Measurements from ENCODE around the gene ADI1. TPM values are rescaled to one million over a fixed set of nuclear protein-coding genes. Genes with fewer than 3 reads are reported as not detected.

ADI1 gene
- 40.9 TPM for total RNA-seq

DNA sequence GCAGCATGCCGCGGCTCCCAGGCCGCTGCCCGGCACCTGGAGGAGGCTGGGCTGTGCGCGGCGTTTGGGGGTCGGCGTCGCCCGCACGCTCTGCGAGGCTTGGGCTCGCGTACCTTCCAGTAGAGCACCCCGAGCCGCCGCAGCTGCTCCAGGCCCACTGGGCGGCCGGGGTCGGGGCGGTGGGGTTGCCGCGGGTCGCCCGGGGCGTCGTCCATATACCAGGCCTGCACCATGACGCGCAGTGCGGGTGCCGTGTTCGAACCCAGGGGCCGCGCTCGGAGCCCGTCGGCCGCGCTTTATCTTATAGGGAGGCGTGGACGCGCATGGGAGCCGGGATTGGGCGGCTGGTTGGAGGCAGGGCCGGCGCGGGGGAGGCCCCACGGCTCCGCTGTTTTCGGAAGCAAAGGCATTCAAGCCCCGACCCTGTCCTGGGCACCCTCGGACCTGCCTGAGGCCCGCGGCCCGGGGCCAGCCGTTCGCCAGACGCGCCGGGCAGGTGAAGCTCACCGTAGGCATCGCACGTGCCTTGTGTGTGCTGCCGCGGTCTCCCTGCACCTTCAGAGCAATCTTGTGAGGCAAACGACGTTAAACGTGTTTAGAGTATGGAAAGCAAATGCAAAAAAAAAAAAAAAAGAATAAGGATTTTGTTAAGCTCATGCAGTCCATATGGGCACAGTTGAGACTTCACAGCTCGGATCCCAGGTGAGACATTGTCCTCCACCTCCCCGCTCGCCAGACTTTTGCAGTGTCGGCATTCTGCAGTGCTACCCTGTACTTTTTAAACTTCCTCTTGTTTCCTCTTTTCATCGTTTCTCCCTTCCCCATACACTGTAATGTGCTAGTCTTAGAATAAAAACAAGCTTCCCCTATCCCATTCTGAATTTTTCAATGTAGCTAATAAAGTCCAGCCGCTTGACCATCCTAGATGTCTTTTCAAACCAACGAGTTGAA lies at the start of gene ADI1:
ADI1 (minus strand) TSS at position 277 of the 951 bp plus-strand sequence; CDS start at position 233, 44 bp downstream.
- no peak for TF ChIP-seq CTCF (IDR thresholded peaks at IDR 0.05)
- peak within 1 kb of the TSS; percentile 84 to 93 for H3K4me3 ChIP-seq
- H3K36me3 ChIP-seq = peaks cover 3 to 6% of the 10 kb centered on the region in 2 donors
- peaks cover 7 to 26% of the 10 kb centered on the region in 2 donors for H3K4me1 ChIP-seq
- H3K9me3 ChIP-seq = no peaks in the 10 kb centered on the region
- H3K27ac ChIP-seq = peak within 1 kb of the TSS; percentile 97 to 100
- intact Hi-C loops (cut with DNase I) = loop anchor here (1.0 kb wide), 3 partner anchors 17 to 49 kb away; partner anchors contain the start of gene RNASEH1
- peak; percentile 60 to 93 for DNase-seq (ENCODE audit: low spot score in 2 of 2)
- no peaks in the 10 kb centered on the region for H3K27me3 ChIP-seq

- intact Hi-C loops (cut with DNase I) = no loop called here
- Histone ChIP-seq H3K36me3 (no peaks in the 10 kb centered on the region), H3K4me1 (no peaks in the 10 kb centered on the region), H3K4me3 (no peak overlapping the region), H3K9me3 (no peaks in the 10 kb centered on the region), H3K27ac (no peak overlapping the region), H3K27me3 (no peaks in the 10 kb centered on the region)
- no peak for DNase-seq (ENCODE audit: low spot score in 2 of 2)
- no peak for TF ChIP-seq CTCF (IDR thresholded peaks at IDR 0.05)
These were observed 47.5 kb upstream of the ADI1 start for GRCh38 chr2:3566806-3567205.

DNA sequence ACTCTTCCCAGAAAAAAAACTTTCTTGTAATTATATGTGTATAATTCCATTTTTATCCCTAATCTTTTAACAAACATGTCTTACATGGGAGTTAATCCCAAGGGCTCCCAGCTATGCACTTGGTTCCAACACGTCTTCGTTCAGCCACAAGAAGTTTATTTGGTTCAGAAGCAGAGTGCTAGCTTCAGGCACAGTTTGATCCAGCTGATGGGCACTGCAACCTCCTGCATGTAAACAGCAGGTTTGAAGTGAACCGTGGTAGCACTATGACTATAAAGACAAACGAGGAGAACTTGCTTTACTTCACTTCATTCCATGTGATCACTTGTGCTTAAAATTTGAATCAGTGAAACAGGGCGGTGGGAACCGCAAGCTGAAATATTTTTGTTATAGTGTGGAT lies 45.8 kb upstream of the ADI1 start:
- DNase-seq (ENCODE audit: low spot score in 2 of 2) = no peak
- no peak overlapping the region for H3K27ac ChIP-seq
- H3K9me3 ChIP-seq = no peaks in the 10 kb centered on the region
- TF ChIP-seq CTCF (IDR thresholded peaks at IDR 0.05) = no peak
- no peak overlapping the region for H3K4me3 ChIP-seq
- intact Hi-C loops (cut with DNase I) = no loop called here
- no peaks in the 10 kb centered on the region for H3K36me3 ChIP-seq
- no peaks in the 10 kb centered on the region for H3K27me3 ChIP-seq
- H3K4me1 ChIP-seq = no peaks in the 10 kb centered on the region

DNA sequence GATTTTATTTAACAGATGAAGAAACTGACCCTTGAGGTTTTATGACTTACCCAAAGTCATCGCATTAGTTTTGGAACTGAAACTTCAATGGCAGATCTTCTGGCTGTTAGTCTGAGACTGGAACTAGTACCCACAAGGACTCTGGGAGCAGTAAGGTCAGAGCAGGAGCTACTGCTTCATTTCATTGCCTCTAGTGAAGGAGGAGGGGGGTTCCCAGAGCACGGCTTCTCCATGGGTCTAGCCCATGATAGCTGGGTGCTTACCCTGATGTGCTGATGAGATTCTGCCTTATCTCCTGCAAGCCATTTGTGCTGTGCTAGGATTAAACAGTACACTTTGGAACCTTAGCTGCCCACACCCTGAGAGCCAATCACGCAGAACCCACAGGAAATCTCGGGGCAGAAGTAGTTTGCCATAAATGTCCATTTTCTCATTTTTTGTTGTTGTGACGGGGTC lies 44.2 kb upstream of the ADI1 start:
- no peak for DNase-seq (ENCODE audit: low spot score in 2 of 2)
- intact Hi-C loops (cut with DNase I) = no loop called here
- H3K27me3 ChIP-seq = no peaks in the 10 kb centered on the region
- no peaks in the 10 kb centered on the region for H3K36me3 ChIP-seq
- no peak overlapping the region for H3K4me3 ChIP-seq
- H3K9me3 ChIP-seq = no peaks in the 10 kb centered on the region
- no peaks in the 10 kb centered on the region for H3K4me1 ChIP-seq
- H3K27ac ChIP-seq = no peak overlapping the region
- TF ChIP-seq CTCF (IDR thresholded peaks at IDR 0.05) = no peak

- TF ChIP-seq CTCF (IDR thresholded peaks at IDR 0.05) = no peak
- Histone ChIP-seq H3K27ac (peak within 1 kb of the TSS; percentile 92 to 97), H3K36me3 (peaks cover 26 to 28% of the 10 kb centered on the region in 2 donors), H3K4me1 (peaks cover 4 to 10% of the 10 kb centered on the region in 2 donors), H3K27me3 (no peaks in the 10 kb centered on the region), H3K9me3 (no peaks in the 10 kb centered on the region), H3K4me3 (peak within 1 kb of the TSS; percentile 84 to 94)
- peak; percentile 90 to 99 for DNase-seq (ENCODE audit: low spot score in 2 of 2)
- intact Hi-C loops (cut with DNase I) = loop anchor here (1.0 to 5.0 kb wide), 7 partner anchors 17 to 181 kb away; partner anchors contain the start of genes ADI1, EIPR1 and RPS7
These were observed 39.1 kb upstream of the ADI1 start, which contains the start of gene RNASEH1 for GRCh38 chr2:3558205-3559014. Gene RNASEH1, minus strand, starts transcription at chr2:3558333. Its CDS starts 73 bp downstream, at chr2:3558260.
